Neural progenitor cell (in vitro differentiated cells): ENCODE data around the gene MMEL1.
"Not testable (repeated sequence)": the region's sequence is repeated elsewhere in the genome, so short reads cannot be mapped to it uniquely, and the experiment has no call there.

Experiments used
- CTCF ChIP-seq: fragments of 200-600 bp; sonication (generic); IDR thresholded peaks from 2 replicates; pipeline ENCODE4 v1.5.1; 2017; ENCODE audit warnings: antibody characterized with exemption, mild to moderate bottlenecking
- EZH2 ChIP-seq: fragments of 200-600 bp; sonication (generic); IDR thresholded peaks from 2 replicates; pipeline ENCODE4 v1.6.1; 2017; ENCODE audit warnings: antibody characterized with exemption, mild to moderate bottlenecking, moderate library complexity
- EZH2phosphoT487 ChIP-seq: fragments of 200-600 bp; sonication (generic); IDR thresholded peaks from 2 replicates; pipeline ENCODE4 v1.6.1; 2017; ENCODE audit warnings: antibody characterized with exemption

- TF ChIP-seq CTCF, EZH2phosphoT487, EZH2: not testable (repeated sequence)
These were observed 38.8 kb upstream of the MMEL1 start for GRCh38 chr1:2671656-2672055.
